ENCODE measurements around the gene EHBP1L1. TPM values are rescaled to one million over a fixed set of nuclear protein-coding genes. Genes with fewer than 3 reads are reported as not detected.
A peak's percentile ranks its signal among the peaks of the same experiment; 100 is the strongest.

The EHBP1L1 gene
- total and polyA plus RNA-seq, 2 of the 8 experiments (the other 6 are each of a cell fraction or from before 2014, with no cell fraction given), result 4.3 to 6.6 TPM

- no peaks in the 10 kb centered on the region for H3K79me2 ChIP-seq (ENCODE audit: control insufficient read depth in 1 of 2, insufficient read depth in 2 of 2, low read length in 2 of 2)
- no peak overlapping the region for H3K14ac ChIP-seq (ENCODE audit: insufficient read length)
- peak overlapping the region; percentile 6; the same call in 1 of the 2 replicates for H2BK12ac ChIP-seq (ENCODE audit: low read depth, low read length)
- H3K4ac ChIP-seq (replicated peaks; ENCODE audit: insufficient read length, low read depth, low read length), result no peak overlapping the region
- no peak overlapping the region for H2AK5ac ChIP-seq (ENCODE audit: low read depth, low read length)
- FAIRE-seq (no peak), DNase-seq (ENCODE audit: low read depth in 1 of 2, low spot score in 2 of 2) (peak in 1 of 2 experiments; percentile 86)
- no peak overlapping the region for H4K5ac ChIP-seq (ENCODE audit: insufficient read length, low read depth, low read length)
- POLR2A ChIA-PET (ENCODE audit: partially characterized antibody), result interaction anchor here (0.5 to 3.0 kb wide), 6 partner anchors 12 to 473 kb away, joined by 3 to 22 read pairs (median 5); partner anchors contain the start of genes FAM89B, MALAT1 and SCYL1
- no peak overlapping the region for H2AFZ ChIP-seq (ENCODE audit: low read length)
- H3K27me3 ChIP-seq (replicated peaks in 1 of 4; ENCODE audit: control insufficient read depth in 3 of 4, extremely low read depth in 1 of 4, insufficient read depth in 3 of 4, low read length in 3 of 4), result peaks cover 0 to 31% (median 19%) of the 10 kb centered on the region in 4 experiments; a peak in 5 of 7 replicates
- CTCF ChIA-PET (ENCODE audit: partially characterized antibody), result interaction anchor here (0.7 to 6.9 kb wide), 11 partner anchors 8 to 54 kb away, joined by 3 to 78 read pairs (median 8); partner anchors contain the start of genes EHBP1L1, FAM89B, KCNK7 and MALAT1
- H3K27ac ChIP-seq (ENCODE audit: low read depth, low read length), result no peak overlapping the region
- H2BK120ac ChIP-seq (replicated peaks; ENCODE audit: low read depth, low read length), result no peak overlapping the region
- peak overlapping the region; percentile 40 for H3K56ac ChIP-seq (replicated peaks; ENCODE audit: insufficient read length, low read depth, low read length)
- H3K4me2 ChIP-seq (ENCODE audit: insufficient read depth in 1 of 2, low read depth in 2 of 2, low read length in 2 of 2), result peak overlapping the region; percentile 57 to 72
- no peak overlapping the region; the same call in 1 of the 2 replicates for H3K18ac ChIP-seq (ENCODE audit: extremely low read depth, low read length)
- no peak overlapping the region for H4K91ac ChIP-seq (replicated peaks; ENCODE audit: insufficient read length, low read length)
- no peaks in the 10 kb centered on the region for H3K9me3 ChIP-seq (ENCODE audit: insufficient read depth in 2 of 2, low read depth in 1 of 2, low read length in 1 of 2)
- peak overlapping the region; percentile 45 for H4K8ac ChIP-seq (ENCODE audit: extremely low read depth, insufficient read depth, low read length)
- peak overlapping the region; percentile 35; the same call in 1 of the 2 replicates for H2BK5ac ChIP-seq (ENCODE audit: low read depth, low read length)
- no peak overlapping the region for H2BK15ac ChIP-seq (ENCODE audit: low read length)
- H3K36me3 ChIP-seq (ENCODE audit: control insufficient read depth in 2 of 4, insufficient read depth in 4 of 4, low read length in 3 of 4), result no peaks in the 10 kb centered on the region
- H3K4me1 ChIP-seq (replicated peaks in 1 of 4; ENCODE audit: control insufficient read depth in 3 of 4, insufficient read depth in 4 of 4, low read length in 3 of 4), result peaks cover 0 to 40% (median 28%) of the 10 kb centered on the region in 4 experiments; a peak in 6 of 7 replicates
- no peak overlapping the region for H2BK20ac ChIP-seq (ENCODE audit: low read length)
- H3K23ac ChIP-seq (ENCODE audit: insufficient read length), result no peak overlapping the region
- H3K23me2 ChIP-seq (ENCODE audit: low read depth, low read length), result peaks cover 7% of the 10 kb centered on the region; the same call in 1 of the 2 replicates
- no peaks in the 10 kb centered on the region for H3K79me1 ChIP-seq (ENCODE audit: low read depth, low read length)
- H3K9ac ChIP-seq (replicated peaks in 1 of 4; ENCODE audit: extremely low read depth in 1 of 4, low read depth in 3 of 4, low read length in 3 of 4), result no peak overlapping the region; a peak in 1 of 7 replicates
- WGBS, 2 experiments (ENCODE audit: extremely low coverage in 1 of 2, insufficient coverage in 1 of 2, insufficient read length in 1 of 2, insufficient replicate concordance in 2 of 2, low coverage in 1 of 2, low lambda C conversion rate in 2 of 2, missing lambda C conversion rate in 1 of 2), result 9% methylated on average over 15 of the region's 37 CpGs; no CpG with 5 or more reads in 1 of the 2 experiments
- H4K20me1 ChIP-seq (replicated peaks in 1 of 2; ENCODE audit: control insufficient read depth in 1 of 2, insufficient read depth in 2 of 2, low read length in 2 of 2), result peaks cover 0 to 2% of the 10 kb centered on the region in 2 experiments
- peak overlapping the region; percentile 27 to 59 (median 42) for H3K4me3 ChIP-seq (ENCODE audit: extremely low read depth in 1 of 4, insufficient read depth in 2 of 4, low read depth in 3 of 4, low read length in 4 of 4)
- TF ChIP-seq USF2 (IDR thresholded peaks at IDR 0.05; ENCODE audit: low read length) (no peak), GTF2F1 (IDR thresholded peaks at IDR 0.05; ENCODE audit: borderline replicate concordance, low read depth, low read length) (no peak), ATF2 (IDR thresholded peaks at IDR 0.05; ENCODE audit: low read length) (no peak), EP300 (IDR thresholded peaks at IDR 0.05; ENCODE audit: borderline replicate concordance in 1 of 2, low read depth in 2 of 2, low read length in 2 of 2) (no peak), TCF12 (IDR thresholded peaks at IDR 0.05; ENCODE audit: low read depth, low read length) (no peak), NANOG (IDR thresholded peaks at IDR 0.05; ENCODE audit: insufficient read depth, low read depth, low read length, poor library complexity, severe bottlenecking) (no peak), ZNF274 (IDR thresholded peaks at IDR 0.05; ENCODE audit: borderline replicate concordance, extremely low read depth, low read length) (no peak), NRF1 (IDR thresholded peaks at IDR 0.05; ENCODE audit: low read depth, low read length) (no peak)
These were observed 22.4 kb upstream of the EHBP1L1 start for GRCh38 chr11:65553301-65554001.
